Stimulated activated CD4-positive, alpha-beta T cell treated with anti-CD3 and anti-CD28 coated beads, Interleukin-1b, Interleukin-23, amount 100 ng/mL, for 48 hours (primary cell): Measurements from ENCODE around the gene ANKS1A.
"Not testable (repeated sequence)": the region's sequence is repeated elsewhere in the genome, so short reads cannot be mapped to it uniquely, and the experiment has no call there.

ENCODE experiments used
- DNase-seq: peaks from one replicate; pipeline ENCODE4 v3.0.0-alpha.2; 2020

The ANKS1A gene

DNA sequence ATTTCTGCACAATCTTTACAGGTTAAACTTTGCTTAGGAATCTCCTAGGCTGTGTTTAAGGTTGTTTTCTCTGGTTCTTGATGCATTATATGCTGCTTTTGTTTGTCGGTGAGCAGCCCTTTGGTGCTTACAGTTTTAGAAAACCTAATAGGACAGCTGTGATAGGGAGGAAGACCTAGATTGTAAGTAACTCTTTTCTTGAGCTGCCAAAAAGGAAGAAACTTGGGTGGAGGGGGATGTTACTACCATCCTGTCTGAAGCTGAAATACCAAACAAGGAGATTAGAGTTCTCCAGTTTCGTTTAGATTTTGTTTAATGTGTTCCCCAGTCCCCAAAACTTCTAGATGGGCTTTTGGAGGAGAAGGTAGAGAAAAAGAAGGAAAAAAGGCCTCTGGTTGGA, 72.0 kb downstream of the ANKS1A start:
- no peak for DNase-seq

DNA sequence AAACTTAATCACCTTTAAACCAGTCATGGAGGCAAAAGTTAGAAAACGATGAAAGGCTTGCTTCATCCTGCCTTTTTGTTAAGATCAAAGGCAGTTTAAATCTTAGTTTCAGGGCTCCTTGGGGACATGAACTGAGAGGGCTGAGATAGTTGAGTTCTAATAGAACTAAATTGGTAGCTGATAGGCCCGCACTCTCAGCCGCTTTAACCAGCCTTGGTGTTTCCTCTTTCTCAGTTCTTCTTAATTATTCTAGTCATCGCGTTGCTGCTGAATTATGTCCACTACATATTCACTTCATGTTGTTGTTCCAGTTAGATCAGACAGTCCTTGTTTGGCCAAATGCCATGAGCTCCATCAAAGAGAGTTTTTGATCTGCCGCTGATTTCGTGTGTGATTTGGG, 72.5 kb downstream of the ANKS1A start:
- no peak for DNase-seq

DNA sequence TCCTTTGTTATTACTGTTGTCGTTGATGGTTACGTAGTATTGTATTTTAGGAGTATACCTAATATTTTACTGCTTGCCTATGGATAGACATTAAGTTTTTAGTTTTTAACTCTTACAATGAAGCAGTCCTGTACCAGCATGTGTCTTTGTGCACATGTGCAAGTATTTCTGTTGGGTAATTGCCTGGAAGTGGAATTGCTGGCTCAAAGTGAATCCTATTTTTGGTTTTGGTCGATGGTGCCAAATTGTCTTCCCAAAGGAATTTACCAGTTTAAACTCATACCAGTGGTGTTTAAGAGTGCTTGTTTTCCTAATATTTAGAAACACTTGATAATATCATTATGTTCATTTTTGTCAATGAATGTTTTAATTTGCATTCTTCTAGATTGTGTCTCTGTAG, 75.5 kb downstream of the ANKS1A start:
- DNase-seq = no peak

DNA sequence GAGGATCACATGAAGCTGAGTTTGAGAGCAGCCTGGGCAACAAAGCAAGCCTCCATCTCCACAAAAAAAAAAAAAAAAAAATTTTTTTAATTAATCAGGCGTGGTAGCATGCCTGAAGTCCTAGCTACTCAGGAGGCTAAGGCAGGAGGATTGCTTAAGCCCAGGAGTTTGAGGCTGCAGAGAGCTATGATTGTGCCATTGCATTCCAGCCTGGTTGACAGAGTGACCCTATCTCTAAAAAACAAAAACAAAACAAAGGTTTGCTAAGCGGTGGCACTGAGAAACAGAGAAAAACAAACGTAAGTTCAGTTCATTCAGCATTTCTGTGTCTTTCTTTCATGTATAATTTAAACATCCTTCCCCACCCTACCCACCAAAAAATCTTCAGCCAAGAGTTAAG, 78.4 kb downstream of the ANKS1A start:
- DNase-seq = no peak

DNA sequence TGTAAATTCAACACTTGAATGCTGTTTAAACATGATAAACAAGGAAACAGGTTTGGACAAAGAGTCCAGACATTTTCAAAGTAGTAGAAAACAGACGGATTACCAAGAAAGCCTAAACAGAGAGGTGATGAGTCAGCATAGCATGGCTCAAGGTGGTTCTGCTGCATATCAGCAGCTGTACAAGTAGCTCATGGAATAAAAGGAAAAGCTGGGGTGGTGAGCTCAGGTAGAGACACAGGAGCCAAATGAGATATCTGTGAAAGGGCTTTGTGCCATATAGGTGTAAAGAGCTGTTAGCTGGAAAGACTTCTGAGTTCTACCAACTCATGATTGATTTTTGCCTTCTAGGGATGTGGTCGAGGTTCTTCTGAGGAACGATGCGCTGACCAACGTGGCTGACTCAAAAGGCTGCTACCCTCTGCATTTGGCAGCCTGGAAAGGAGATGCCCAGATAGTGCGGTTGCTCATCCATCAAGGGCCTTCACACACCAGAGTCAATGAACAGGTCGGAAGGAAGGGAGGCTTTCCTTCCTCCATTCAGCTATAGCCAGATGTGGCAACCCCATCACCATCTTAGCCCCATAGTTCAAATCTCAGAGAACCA, 80.7 kb downstream of the ANKS1A start:
- no peak for DNase-seq

DNA sequence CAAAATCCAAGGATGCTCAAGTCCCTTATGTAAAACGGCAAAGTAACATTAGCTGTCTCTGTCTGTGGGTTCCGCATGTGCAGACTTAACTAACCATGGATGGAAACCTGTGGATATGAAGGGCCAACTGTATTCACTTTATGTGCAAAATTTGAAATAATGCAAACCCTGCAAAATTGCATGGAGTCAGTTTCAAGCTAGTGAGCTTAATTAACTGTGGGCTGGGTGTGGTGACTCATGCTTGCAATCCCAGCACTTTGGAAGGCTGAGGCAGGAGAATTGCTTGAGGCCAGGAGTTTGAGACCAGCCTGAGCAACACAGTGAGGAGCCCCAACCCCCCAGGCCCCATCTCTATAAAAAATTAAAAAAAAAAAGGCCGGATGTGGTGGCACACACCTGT, 81.4 kb downstream of the ANKS1A start:
- no peak for DNase-seq

DNA sequence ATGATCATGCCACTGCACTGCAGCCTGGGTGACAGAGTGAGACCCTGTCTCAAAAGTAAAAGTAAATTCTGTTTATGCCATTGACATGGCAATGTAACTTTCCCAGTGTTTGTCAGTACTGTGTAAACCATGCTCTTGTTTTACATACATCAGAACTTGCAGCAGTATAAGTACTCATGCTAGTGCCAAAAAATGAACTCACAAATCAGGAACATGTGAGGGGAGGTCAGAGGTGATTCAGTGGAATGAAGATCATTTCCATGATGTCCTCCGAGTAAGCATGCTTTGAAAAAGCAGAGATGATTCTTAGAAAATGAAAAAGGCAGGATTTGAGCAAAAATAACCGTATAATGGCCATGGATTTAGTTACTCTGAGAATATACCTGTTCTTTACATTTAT, 81.9 kb downstream of the ANKS1A start:
- DNase-seq = no peak

DNA sequence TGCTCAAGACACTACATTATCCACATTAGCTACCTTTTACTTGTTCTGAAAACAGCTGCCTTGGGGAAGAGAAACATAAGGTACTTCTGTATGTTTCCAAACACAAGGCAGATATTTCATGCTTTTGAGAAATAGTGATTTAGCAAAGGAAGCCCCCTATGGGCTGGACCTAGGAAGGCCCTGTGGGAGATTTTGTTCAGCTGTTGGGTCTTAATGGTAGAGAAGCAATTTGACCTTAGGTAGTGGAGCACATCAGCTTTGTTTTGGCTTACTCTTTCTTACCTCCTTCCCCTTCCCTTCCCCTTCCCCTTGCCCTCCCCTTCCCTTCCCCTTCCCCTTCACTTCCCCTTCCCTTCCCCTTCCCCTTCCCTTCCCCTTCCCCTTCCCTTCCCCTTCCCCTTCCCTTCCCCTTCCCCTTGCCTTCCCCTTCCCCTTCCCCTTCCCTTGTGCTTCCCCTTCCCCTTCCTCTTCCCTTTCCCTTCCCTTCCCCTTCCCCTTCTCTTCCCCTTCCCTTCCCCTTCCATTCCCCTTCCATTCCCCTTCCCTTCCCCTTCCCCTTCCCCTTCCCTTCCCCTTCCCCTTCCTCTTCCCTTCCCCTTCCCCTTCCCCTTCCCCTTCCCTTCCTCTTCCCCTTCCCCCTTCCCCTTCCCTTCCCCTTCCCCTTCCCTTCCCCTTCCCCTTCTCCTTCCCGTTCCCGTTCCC, 84.6 kb downstream of the ANKS1A start:
- DNase-seq = no peak

DNA sequence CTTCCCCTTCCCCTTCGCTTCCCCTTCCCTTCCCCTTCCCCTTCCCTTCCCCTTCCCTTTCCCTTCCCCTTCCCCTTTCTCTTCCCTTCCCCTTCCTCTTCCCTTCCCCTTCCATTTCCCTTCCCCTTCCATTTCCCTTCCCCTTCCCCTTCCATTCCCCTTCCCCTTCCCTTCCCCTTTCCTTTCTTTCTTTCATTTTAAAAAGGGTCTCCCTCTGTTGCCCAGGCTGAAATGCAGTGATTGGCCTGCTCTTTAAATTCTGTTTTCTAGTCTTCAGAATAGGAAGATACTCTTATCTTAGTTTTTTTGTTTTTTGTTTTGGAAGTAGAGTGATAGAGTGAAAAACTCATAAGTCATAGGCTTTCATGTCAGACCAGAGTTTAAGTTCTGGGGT, 85.2 kb downstream of the ANKS1A start:
- DNase-seq = no peak

DNA sequence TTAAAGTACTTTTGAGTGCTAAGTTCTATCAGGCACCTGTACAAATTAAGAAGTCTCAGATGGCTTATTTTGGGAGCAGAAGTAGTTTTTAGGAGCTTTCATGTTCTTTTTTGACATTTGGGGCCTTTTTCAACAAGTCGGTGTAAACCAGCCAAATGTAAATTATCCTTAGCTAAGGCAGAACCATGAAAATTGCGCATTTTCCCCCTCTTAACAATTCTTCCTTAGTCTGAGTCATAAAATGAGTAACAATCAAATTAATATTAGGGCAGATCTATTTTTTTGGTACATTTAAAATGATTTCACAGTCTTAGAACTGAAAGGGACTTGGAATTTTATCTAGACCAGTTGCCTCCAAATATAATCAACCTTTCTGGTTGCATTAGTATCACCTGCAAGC, 87.2 kb downstream of the ANKS1A start:
- DNase-seq = no peak

DNA sequence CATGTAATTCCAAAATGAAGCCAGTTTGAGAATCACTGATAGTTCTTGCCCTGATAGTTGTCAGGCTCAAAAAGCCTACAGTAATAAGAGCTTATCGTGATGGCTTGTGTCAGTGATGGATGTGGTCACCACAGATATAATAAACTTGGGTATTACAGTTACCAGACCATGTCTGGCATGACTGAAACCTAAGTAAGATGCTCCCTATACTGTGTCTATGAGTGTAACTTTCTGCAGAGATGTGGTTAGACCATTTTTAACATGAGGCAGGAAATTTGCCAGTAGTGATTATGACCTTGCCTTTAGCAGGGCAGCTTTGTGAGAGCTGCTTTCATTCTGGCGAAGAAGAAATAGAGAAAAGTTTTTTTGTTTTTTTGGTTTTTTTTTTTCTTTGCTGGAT, 90.2 kb downstream of the ANKS1A start:
- no peak for DNase-seq

DNA sequence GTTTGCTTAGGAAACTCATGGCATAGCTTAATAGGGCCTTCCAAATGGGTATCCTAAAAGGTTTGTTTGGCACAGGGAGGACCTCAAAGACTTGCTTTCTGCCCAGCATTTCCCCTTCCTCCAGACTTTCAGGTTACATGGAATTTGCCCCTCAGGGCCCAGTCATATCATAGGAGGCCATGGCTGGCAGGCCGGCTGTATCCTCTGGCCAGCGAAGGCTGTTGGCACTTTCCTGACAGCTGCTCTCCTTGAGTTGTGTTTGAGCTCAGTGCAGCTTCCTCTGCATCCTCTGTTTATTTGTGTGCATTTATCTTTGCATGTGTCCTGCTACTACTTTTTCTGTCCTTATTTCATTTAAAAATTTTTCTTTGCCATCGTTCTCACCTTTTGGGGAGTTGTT, 90.9 kb downstream of the ANKS1A start:
- no peak for DNase-seq

DNA sequence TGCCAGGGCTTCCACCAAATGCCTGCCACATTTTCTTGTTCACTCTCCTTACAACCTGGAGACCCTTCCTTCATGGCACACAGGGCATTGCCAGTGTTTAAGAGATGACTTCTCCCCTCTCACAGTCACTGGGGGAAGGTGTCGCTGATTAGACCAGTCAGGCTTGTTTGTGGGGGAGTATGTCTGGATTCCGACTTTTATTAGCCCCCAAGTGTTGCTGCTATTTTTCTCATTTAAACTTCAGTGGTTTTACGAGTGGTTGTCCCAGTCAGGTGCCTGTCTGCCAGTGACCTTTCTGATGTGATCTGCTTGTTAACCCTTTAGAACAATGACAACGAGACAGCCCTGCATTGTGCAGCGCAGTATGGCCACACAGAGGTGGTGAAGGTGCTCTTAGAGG, 92.3 kb downstream of the ANKS1A start:
- no peak for DNase-seq

DNA sequence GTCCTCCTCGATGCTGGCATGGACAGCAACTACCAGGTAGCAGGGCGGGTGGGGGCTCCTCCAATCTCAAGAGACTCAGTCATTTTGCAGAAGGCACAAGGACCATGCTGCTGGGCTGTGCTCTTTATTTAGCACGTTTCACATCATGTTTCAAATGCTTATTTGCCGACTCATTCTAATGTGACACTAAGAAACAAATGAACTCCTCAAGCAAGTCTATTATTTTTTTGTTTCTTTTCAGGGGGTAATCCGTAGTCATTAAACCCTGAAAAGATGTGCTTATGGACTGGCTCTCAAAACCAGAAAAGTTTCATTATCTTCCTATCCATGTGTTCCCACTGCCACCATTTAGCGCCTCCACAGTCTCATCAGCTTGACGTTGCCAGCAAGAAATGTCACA, 92.9 kb downstream of the ANKS1A start:
- DNase-seq = no peak

DNA sequence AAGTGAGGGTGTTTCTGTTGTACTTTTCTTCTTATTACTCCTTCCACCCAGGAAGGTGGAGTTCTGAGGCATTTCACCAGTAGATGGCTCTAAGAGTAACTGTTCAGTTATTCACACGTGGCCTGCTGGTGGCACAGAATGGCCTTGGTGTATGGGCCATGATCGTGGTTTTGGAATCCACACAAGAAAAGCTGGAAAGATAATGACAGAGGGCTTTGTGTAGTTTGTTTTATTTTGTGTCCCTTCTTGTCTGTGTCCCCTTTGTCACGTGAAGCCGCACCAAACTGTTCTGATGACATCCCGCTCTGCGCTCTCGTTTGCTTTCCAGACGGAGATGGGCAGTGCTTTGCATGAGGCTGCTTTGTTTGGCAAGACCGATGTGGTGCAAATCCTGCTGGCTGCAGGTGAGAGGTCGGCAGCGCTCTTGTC, 93.4 kb downstream of the ANKS1A start:
- DNase-seq = no peak

DNA sequence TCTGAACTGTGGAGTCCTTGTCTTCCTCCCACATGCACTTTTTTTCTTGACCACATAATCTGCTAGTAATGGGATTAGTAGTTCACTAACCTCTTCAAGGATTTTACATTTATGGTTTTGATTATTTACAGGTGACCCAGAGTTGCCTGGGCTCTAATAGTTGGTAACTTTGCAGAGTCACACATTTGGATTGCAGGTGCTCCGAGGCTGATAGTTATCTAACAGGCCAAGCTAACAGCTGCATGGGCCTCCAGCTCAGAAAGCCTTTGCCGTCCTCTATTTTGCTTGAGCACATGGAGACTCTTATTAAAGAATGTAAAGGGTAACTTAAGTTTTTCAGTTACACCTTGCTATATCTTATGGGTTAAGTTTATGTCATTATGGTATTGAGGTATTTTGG, 95.4 kb downstream of the ANKS1A start:
- no peak for DNase-seq

DNA sequence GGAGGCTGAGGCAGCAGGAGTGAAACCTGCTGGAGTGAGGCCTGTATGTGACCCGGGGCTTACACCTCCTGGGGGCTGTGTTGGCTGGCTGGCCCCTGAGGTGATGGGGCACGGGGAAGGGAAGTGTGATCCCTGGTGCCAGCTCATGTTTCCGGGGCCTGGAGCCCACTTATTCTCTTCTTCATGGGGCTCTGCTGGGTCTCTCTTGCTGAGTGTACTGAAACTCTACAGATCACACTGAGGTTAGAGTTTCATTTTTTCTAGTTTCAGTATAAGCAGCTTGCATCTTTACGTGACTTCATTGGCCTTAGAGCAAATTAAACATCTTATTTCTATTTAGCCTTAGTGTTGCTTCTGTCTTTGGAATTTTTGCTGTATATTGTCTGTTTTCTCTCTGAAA, 96.2 kb downstream of the ANKS1A start:
- no peak for DNase-seq

DNA sequence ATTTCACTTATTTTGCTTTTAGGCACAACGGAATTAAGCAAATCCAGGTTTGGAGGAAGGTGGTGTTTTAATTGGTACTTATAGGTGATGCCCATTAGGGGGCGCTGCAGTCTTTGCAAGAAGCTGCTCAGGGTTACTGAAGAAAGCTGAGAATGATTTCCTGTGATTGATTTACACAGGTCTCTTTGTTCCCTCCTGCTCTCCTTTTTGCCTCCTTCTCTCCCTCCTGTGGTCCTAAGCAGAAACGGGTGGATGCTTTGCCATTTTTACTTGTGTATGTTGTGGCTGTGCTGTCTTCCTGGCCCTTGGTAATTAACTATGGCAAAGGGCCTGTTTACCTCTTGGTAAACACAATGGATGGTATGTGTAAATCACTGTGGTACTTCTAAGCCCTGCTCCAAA, 97.8 kb downstream of the ANKS1A start:
- DNase-seq = peak; percentile 53

DNA sequence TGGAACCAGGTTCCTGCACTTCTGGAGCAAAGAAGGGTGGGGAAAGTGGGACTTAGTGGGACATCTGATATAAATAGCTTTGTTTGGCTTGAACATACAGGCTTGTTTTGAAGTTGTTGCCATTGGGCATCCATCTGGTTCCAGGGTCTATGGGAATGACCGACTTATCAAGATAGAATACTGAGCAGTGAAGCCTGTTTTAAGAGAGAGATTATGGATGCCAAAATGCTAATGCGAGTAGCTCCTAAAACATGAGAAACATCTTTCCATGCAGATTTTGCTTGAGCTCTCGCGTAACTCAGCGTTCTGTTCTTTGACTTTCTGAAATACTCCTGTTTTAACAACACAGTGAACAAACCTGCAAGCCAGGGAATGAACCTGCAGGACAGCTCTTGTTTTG, 98.5 kb downstream of the ANKS1A start:
- no peak for DNase-seq

DNA sequence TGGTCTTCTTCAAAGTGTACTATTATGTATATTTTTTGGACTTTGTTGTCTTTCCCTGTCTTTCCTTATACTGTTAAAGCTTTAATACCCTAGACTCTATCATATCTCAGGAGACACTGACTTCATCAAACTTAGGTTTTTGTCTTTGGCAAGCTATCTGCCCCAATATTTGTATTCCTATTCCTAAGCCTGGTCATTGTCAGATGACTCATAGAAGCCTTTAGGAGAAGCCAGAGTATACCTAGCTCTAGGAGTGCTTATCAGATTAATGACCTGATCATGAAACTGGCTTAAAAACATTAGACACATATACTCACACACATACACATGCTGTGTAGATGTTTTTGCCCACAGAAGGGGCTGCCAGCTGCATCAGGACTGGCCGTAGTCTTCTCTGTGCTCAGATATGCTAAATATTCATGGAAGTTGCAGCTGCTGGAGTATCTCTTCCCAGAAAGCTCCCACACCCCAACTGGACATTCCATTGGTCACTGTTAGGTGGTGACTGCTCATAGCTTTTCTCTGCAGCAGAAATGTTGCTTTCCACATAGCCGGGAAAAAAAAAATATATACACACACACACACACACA, 102.0 kb downstream of the ANKS1A start:
- DNase-seq = no peak

DNA sequence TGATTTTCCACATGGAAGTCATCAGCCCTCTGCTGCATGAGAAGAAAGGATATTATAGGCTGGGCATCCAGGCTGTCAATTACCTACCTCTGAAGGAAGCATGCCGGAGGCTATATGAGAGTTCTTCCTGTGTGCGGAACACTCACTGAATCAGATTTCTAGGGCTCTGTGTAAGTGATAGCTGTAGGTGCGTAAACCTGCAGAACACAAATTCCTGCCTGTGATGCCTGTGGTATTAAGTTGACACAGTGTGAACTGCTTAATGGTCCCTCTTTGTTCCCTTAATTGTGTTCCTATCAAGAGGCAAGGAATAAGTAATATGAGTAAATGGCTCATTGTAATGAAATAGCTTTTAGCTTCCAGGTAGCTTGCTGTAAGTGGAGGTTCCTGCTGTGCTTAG, 103.3 kb downstream of the ANKS1A start:
- DNase-seq = no peak

DNA sequence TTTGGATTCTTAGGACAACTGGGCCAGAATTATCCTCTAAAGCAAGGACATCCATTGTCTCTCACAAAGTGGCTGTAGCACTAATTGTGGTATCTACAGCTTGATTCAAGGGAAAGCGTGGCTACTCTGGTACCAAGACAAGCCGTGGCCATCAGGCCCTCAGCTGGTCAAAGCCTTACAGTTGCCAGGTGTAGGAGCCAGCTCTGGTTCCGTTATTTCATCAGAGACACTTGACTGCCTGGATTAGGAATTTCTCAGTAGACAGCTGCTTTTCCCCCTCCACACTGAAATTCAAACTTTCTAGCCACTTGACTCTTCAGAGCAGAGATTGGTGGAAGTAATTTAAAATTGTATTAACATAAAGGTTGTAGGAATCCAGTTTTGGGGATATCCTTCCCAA, 104.2 kb downstream of the ANKS1A start:
- no peak for DNase-seq

DNA sequence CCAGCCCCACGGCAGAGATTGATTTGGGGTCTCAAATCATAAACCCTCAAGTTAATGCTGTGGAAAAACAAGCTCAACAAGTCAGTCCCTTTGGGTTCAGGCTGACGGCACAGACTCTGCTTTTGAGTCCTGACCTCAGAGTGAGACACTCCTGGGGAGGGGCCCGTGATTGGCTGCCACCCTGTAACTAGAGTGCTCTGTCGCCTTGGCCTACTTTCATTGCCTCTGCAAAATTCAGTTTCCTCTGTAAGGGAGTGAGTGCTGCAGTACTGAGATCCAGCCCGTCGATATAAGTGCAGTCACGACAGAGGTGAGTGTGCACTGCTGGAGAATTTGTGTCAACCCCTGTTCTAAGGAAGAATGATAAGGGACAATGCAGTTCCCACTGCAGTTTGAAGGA, 105.6 kb downstream of the ANKS1A start:
- DNase-seq = no peak

DNA sequence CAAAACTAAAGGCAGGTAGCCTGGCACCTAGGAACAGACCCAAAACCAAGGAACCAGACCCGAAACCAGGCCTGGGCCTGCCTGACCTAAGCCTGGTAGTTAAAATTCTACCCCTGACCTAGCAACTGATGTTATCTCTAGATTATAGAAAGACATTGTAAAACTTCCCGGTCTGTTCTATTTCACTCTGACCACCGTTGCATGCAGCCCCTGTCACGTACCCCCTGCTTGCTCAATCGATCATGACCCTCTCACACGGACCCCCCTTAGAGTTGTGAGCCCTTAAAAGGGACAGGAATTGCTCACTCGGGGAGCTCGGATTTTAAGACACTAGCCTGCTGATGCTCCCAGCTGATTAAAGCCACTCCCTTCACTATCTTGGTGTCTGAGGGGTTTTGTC, 109.4 kb downstream of the ANKS1A start:
- not testable (repeated sequence) for DNase-seq

DNA sequence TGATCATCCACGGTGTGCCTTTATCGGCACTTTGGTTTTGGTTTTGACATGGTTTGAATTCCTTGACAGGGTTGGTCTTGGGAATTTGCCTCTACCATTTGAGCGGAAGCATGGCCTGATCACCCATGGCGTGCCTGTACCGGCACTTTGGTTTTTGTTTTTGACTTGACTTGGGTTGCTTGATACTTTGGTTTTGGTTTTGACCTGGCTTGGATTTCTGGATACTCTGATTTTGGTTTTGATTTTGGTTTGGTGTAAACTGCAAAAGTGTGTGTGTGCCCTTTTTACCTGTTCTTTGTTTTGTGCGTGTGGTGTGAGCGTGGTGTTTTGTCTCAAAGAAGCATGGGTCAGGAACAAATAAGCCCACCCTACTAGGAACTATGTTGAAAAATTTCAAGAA, 110.1 kb downstream of the ANKS1A start:
- not testable (repeated sequence) for DNase-seq
